Esophagus squamous epithelium (tissue), 4 donors: ENCODE measurements around the gene NPHP4.

ENCODE experiments used
- CTCF ChIP-seq, 6 experiments: fragments of 450-650 bp in 4 of 6; fragments of 200-600 bp in 2 of 6; sonication (generic) in 2 of 6; IDR thresholded peaks; one replicate each; pipeline ENCODE4 v1.5.1; 2016 to 2019; ENCODE audit warnings: antibody characterized with exemption in 6 of 6, mild to moderate bottlenecking in 4 of 6, moderate library complexity in 4 of 6
- POLR2A ChIP-seq, 4 donors: fragments of 450-650 bp; IDR thresholded peaks; one replicate each; pipeline ENCODE4 v1.6.1; 2017; ENCODE audit warnings: antibody characterized with exemption in 4 of 4, mild to moderate bottlenecking in 4 of 4, moderate library complexity in 3 of 4

- TF ChIP-seq POLR2A (IDR thresholded peaks at IDR 0.05) (no peak), CTCF (IDR thresholded peaks at IDR 0.05) (no peak)
These were observed 41.0 kb downstream of the NPHP4 start for GRCh38 chr1:5950994-5951785.
